K562 (cell line): Measurements from ENCODE around the gene CMSS1. TPM values are rescaled to one million over a fixed set of nuclear protein-coding genes. Genes with fewer than 3 reads are reported as not detected.

Source experiments
- ATAC-seq: fragments of 200-7000 bp; cut with Tn5 transposase; 3 replicates; pipeline ENCODE4 v1.9.1; 2020; ENCODE audit warnings: moderate library complexity
- BruUV-seq: library from RNA; stranded (reverse); fragments of 400-500 nt; replicated peaks from 2 replicates; lab custom pipeline; 2021; lab: Mats Ljungman, UMichigan
- CTCF ChIA-PET: fragments of 300-600 bp; formaldehyde crosslinking; extraction: SDS; loops from one replicate; lab custom pipeline; 2021; ENCODE audit warnings: low intra/inter-chr PET ratio; lab: Yijun Ruan, JAX
- POLR2A ChIA-PET: fragments of 300-600, 350-650 bp; sonication (Branson Sonifier 250); formaldehyde crosslinking; extraction: SDS; loops from one replicate; lab custom pipeline; 2021; ENCODE audit warnings: antibody characterized with exemption, inconsistent platforms; lab: Yijun Ruan, JAX
- DNase-seq, 4 experiments: peaks; one replicate each; pipeline versions ENCODE4 v3.0.0 to v3.0.0-alpha.2; 2011 to 2018; ENCODE audit warnings: low spot score in 3 of 4, mixed read lengths in 3 of 4; ENCODE audit errors: extremely low read depth in 1 of 4
- FAIRE-seq: peaks from 2 replicates; lab custom pipeline; 2011; peaks lifted over from hg19 to GRCh38; lab: Jason Lieb, UNC
- H2AFZ ChIP-seq: 2 replicates; pipeline ENCODE4 v1.6.0; 2011; ENCODE audit warnings: low read depth, low read length, control low read depth, inconsistent platforms
- H3K27ac ChIP-seq: fragments of 200-600 bp; 3 replicates; pipeline ENCODE4 v1.8.0; 2011; ENCODE audit warnings: low read depth, mild to moderate bottlenecking, control low read depth, inconsistent platforms, low read length, moderate library complexity, mixed read lengths; ENCODE audit errors: extremely low read depth
- H3K27me3 ChIP-seq, 2 experiments: fragments of 300-600 bp in 1 of 2; 2 replicates in 1 of 2; 3 replicates in 1 of 2; pipeline versions ENCODE4 v1.6.0 to v1.8.0; 2011; ENCODE audit warnings: inconsistent platforms in 2 of 2, low read length in 2 of 2, mild to moderate bottlenecking in 1 of 2, mixed read lengths in 1 of 2, moderate library complexity in 1 of 2; ENCODE audit not compliant: control insufficient read depth in 2 of 2, insufficient read depth in 2 of 2
- H3K36me3 ChIP-seq: fragments of 300-600 bp; 3 replicates; pipeline ENCODE4 v1.8.0; 2011; ENCODE audit warnings: mild to moderate bottlenecking, low read length, inconsistent platforms; ENCODE audit not compliant: control insufficient read depth, insufficient read depth
- H3K4me1 ChIP-seq, 2 experiments: fragments of 200-600 bp in 1 of 2; replicated peaks in 1 of 2; 2 replicates in 1 of 2; 3 replicates in 1 of 2; pipeline versions ENCODE4 v1.5.1 to v1.8.0; 2011; ENCODE audit warnings: inconsistent platforms in 2 of 2, low read length in 2 of 2, mild to moderate bottlenecking in 1 of 2, mixed read lengths in 1 of 2, moderate library complexity in 1 of 2; ENCODE audit not compliant: control insufficient read depth in 2 of 2, insufficient read depth in 2 of 2
- H3K4me2 ChIP-seq: 2 replicates; pipeline ENCODE4 v1.6.1; 2011; ENCODE audit warnings: low read length, control low read depth, inconsistent platforms, mixed read lengths; ENCODE audit not compliant: insufficient read depth
- H3K4me3 ChIP-seq: fragments of 200-600 bp; sonication (generic), shearing (Covaris generic); 2 replicates; pipeline ENCODE4 v1.5.1; 2016; ENCODE audit warnings: control low read depth, inconsistent platforms
- H3K79me2 ChIP-seq: fragments of 200-600 bp; 3 replicates; pipeline ENCODE4 v1.8.0; 2011; ENCODE audit warnings: low read length, inconsistent platforms; ENCODE audit not compliant: control insufficient read depth, insufficient read depth
- H3K9ac ChIP-seq, 2 experiments: 2 replicates each; pipeline versions ENCODE4 v1.6.0 to v1.6.1; 2011; ENCODE audit warnings: low read depth in 2 of 2, low read length in 2 of 2, control low read depth in 1 of 2, inconsistent platforms in 1 of 2, mild to moderate bottlenecking in 1 of 2, mixed read lengths in 1 of 2; ENCODE audit not compliant: insufficient read depth in 1 of 2
- H3K9me1 ChIP-seq: one replicate; pipeline ENCODE4 v1.6.0; 2011; ENCODE audit warnings: inconsistent platforms, mild to moderate bottlenecking, low read length, moderate library complexity; ENCODE audit not compliant: control insufficient read depth, insufficient read depth
- H3K9me3 ChIP-seq: replicated peaks from 2 replicates; pipeline ENCODE4 v1.5.1; 2011; ENCODE audit warnings: low read depth, low read length, inconsistent platforms; ENCODE audit not compliant: control insufficient read depth, insufficient read depth
- H4K20me1 ChIP-seq: replicated peaks from 2 replicates; pipeline ENCODE4 v1.6.1; 2011; ENCODE audit warnings: low read length, inconsistent platforms, mixed read lengths; ENCODE audit not compliant: control insufficient read depth, insufficient read depth
- CEBPG ChIP-seq, 3 experiments: fragments of 200-800 bp in 1 of 3; sonication (Bioruptor generic) in 1 of 3; sonication (generic) in 1 of 3; formaldehyde crosslinking in 1 of 3; IDR thresholded peaks in 2 of 3; conservative IDR thresholded peaks in 1 of 3; 2 replicates each; pipeline versions ENCODE4 v1.6.1 to v1.8.0; 2016 to 2022; ENCODE audit warnings: missing compliant biosample characterization in 2 of 3, missing genetic modification characterization in 2 of 3, mild to moderate bottlenecking in 1 of 3, missing genetic modification reagents in 1 of 3
- DEAF1 ChIP-seq: fragments of 450-650 bp; formaldehyde crosslinking; IDR thresholded peaks from 2 replicates; pipeline ENCODE4 v1.4.0; 2020; ENCODE audit warnings: mild to moderate bottlenecking, moderate library complexity
- GATA2 ChIP-seq: sonication (generic); formaldehyde crosslinking; IDR thresholded peaks from 2 replicates; pipeline ENCODE4 v1.4.0; 2020; ENCODE audit warnings: mild to moderate bottlenecking, missing genetic modification reagents
- HMG20A ChIP-seq: fragments of 450-650 bp; formaldehyde crosslinking; conservative IDR thresholded peaks from 2 replicates; pipeline ENCODE4 v1.4.0; 2020; ENCODE audit warnings: mild to moderate bottlenecking, mixed read lengths
- KLF1 ChIP-seq: fragments of 450-650 bp; IDR thresholded peaks from 2 replicates; pipeline ENCODE4 v1.6.1; 2016; ENCODE audit warnings: missing genetic modification characterization, missing compliant biosample characterization
- MEIS2 ChIP-seq: fragments of 450-650 bp; IDR thresholded peaks from 2 replicates; pipeline ENCODE4 v1.6.1; 2014; ENCODE audit warnings: mild to moderate bottlenecking; ENCODE audit not compliant: partially characterized antibody
- MITF ChIP-seq: IDR thresholded peaks from 2 replicates; pipeline ENCODE4 v1.6.1; 2014; ENCODE audit warnings: antibody characterized with exemption
- OTX1 ChIP-seq: fragments of 450-650 bp; formaldehyde crosslinking; IDR thresholded peaks from 2 replicates; pipeline ENCODE4 v1.4.0; 2022; ENCODE audit warnings: mild to moderate bottlenecking
- ZFP36 ChIP-seq: fragments of 150-350 bp; IDR thresholded peaks from 2 replicates; pipeline ENCODE4 v1.6.1; 2018; ENCODE audit warnings: low read length, low read depth; ENCODE audit not compliant: partially characterized antibody
- ZNF347 ChIP-seq: fragments of 450-650 bp; formaldehyde crosslinking; IDR thresholded peaks from 2 replicates; pipeline ENCODE4 v1.4.0; 2020; ENCODE audit warnings: low read depth, mild to moderate bottlenecking, moderate library complexity
- WGBS: fragments of 100-300 bp; shearing (Covaris generic); methylation state at CpG from one replicate; pipeline ENCODE4 v1.1.6; 2016; ENCODE audit warnings: low coverage, mixed read lengths; ENCODE audit not compliant: insufficient coverage; ENCODE audit errors: missing lambda C conversion rate; 5-methylcytosine and 5-hydroxymethylcytosine counted together
- in situ Hi-C: fragments of 300-500 bp; cut with MboI; formaldehyde crosslinking; loops from 4 replicates; pipeline ENCODE4 v1.15.0; 2018; ENCODE audit warnings: inconsistent platforms, mixed read lengths
- intact Hi-C: fragments of 100-400 bp; cut with micrococcal nuclease; formaldehyde crosslinking; loops from 2 replicates; pipeline ENCODE4 v1.14.2; 2022
- polyA plus RNA-seq, 8 experiments: library from polyadenylated mRNA; depleted of rRNA in 4 of 8; stranded (reverse) in 5 of 8; unstranded in 3 of 8; fragments of >200 nt; fragmentation: Nextera tagmentation in 2 of 8; fragmentation: Illumina TruSeq in 1 of 8; extraction: Ambion mirVana in 2 of 8; extraction: Trizol in 1 of 8; gene quantifications; 2 replicates each; pipeline versions ENCODE4 v1.2.1 to v1.2.3, GENCODE V29; 2011 to 2014; ENCODE audit warnings: inconsistent platforms in 1 of 8, missing spikeins in 1 of 8
- total RNA-seq, 7 experiments: library from RNA; depleted of rRNA in 6 of 7; stranded (reverse); fragments of >200 nt in 6 of 7; fragmentation: Illumina TruSeq in 2 of 7; extraction: Trizol in 2 of 7; gene quantifications; 2 replicates each; pipeline versions ENCODE4 v1.2.1 to v1.2.3, GENCODE V29; 2011 to 2021; ENCODE audit warnings: low replicate concordance in 1 of 7
- TF ChIP-seq, protein P1 (sequence below), 2 experiments: fragments of 450-650 bp in 1 of 2; sonication (generic) in 1 of 2; formaldehyde crosslinking in 1 of 2; IDR thresholded peaks in 1 of 2; conservative IDR thresholded peaks in 1 of 2; 2 replicates each; pipeline versions ENCODE4 v1.6.1 to v1.8.1; 2016 to 2023; ENCODE audit warnings: mild to moderate bottlenecking in 2 of 2, moderate library complexity in 2 of 2, inconsistent platforms in 1 of 2, missing genetic modification reagents in 1 of 2
- TF ChIP-seq, protein P2 (sequence below): fragments of 250-450 bp; sonication (Bioruptor Pico); IDR thresholded peaks from 2 replicates; pipeline ENCODE4 v1.4.0; 2020; ENCODE audit warnings: mild to moderate bottlenecking

CMSS1 gene
- total and polyA plus RNA-seq, 9 of the 15 experiments (the other 6 are each of a cell fraction or from before 2014, with no cell fraction given), result 46.9 to 109 (median 72.3) TPM

- TF ChIP-seq, protein P1, sequence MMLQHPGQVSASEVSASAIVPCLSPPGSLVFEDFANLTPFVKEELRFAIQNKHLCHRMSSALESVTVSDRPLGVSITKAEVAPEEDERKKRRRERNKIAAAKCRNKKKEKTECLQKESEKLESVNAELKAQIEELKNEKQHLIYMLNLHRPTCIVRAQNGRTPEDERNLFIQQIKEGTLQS (IDR thresholded peaks at IDR 0.05), result peak; percentile 26; the same call in 1 of the 2 replicates
- TF ChIP-seq, protein P1 (CRISPR knock-in tag; conservative IDR thresholded peaks at IDR 0.05), result no peak
- peak; percentile 85 for TF ChIP-seq MEIS2
- no peak for TF ChIP-seq KLF1 (tag)
- no peak for TF ChIP-seq CEBPG (CRISPR knock-in tag; IDR thresholded peaks at IDR 0.05)
- TF ChIP-seq CEBPG (tag; conservative IDR thresholded peaks at IDR 0.05 in 1 of 2, IDR thresholded peaks at IDR 0.05 in 1 of 2), result peak in 1 of 2 experiments; percentile 22; a peak in 1 of 4 replicates
Measured at GRCh38 chr3:99909714-99910495, 92.2 kb downstream of the CMSS1 start (continued).

GRCh38 chr3:99910752-99911290 is 93.2 kb downstream of the CMSS1 start:
- Histone ChIP-seq H3K4me2 (no peak overlapping the region), H3K4me1 (peaks cover 0 to 9% of the 10 kb centered on the region in 2 experiments; a peak in 2 of 5 replicates), H3K4me3 (no peak overlapping the region), H3K27me3 (no peaks in the 10 kb centered on the region), H4K20me1 (no peaks in the 10 kb centered on the region), H3K27ac (no peak overlapping the region), H3K36me3 (no peaks in the 10 kb centered on the region), H3K9me3 (no peaks in the 10 kb centered on the region), H3K9ac (no peak overlapping the region), H3K9me1 (no peaks in the 10 kb centered on the region), H2AFZ (no peak overlapping the region), H3K79me2 (no peaks in the 10 kb centered on the region; the same call in none of the 3 replicates)
- POLR2A ChIA-PET, result no interaction called here
- CTCF ChIA-PET, result no interaction called here
- intact Hi-C loops, result no loop called here
- no peak for FAIRE-seq
- in situ Hi-C loops, result no loop called here
- WGBS, result 89% methylated on average over 4 of the region's 4 CpGs
- no TSS peak for BruUV-seq
- ATAC-seq, result no peak
- DNase-seq, result no peak
- TF ChIP-seq, protein P2, sequence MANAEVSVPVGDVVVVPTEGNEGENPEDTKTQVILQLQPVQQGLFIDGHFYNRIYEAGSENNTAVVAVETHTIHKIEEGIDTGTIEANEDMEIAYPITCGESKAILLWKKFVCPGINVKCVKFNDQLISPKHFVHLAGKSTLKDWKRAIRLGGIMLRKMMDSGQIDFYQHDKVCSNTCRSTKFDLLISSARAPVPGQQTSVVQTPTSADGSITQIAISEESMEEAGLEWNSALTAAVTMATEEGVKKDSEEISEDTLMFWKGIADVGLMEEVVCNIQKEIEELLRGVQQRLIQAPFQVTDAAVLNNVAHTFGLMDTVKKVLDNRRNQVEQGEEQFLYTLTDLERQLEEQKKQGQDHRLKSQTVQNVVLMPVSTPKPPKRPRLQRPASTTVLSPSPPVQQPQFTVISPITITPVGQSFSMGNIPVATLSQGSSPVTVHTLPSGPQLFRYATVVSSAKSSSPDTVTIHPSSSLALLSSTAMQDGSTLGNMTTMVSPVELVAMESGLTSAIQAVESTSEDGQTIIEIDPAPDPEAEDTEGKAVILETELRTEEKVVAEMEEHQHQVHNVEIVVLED (CRISPR knock-in tag), result no peak
- TF ChIP-seq OTX1 (no peak), MITF (no peak), GATA2 (no peak), ZNF347 (CRISPR knock-in tag) (no peak), DEAF1 (CRISPR knock-in tag) (no peak), HMG20A (no peak), ZFP36 (no peak)
